ENCODE measurements around the gene WNT10A. TPM values are rescaled to one million over a fixed set of nuclear protein-coding genes. Genes with fewer than 3 reads are reported as not detected.

The WNT10A gene
- total RNA-seq, 1 donor from 2014 or later: not detected

GRCh38 chr2:218893349-218894150, 12.9 kb downstream of the WNT10A start:
- peak overlapping the region; percentile 59 for H3K4me3 ChIP-seq
- no peak for TF ChIP-seq CTCF (IDR thresholded peaks at IDR 0.05; ENCODE audit: borderline replicate concordance)
- H3K36me3 ChIP-seq: no peaks in the 10 kb centered on the region
- no peak for DNase-seq
- H3K4me1 ChIP-seq: peaks cover 32% of the 10 kb centered on the region
- H3K9me3 ChIP-seq (replicated peaks): no peaks in the 10 kb centered on the region
- H3K27me3 ChIP-seq (ENCODE audit: low read depth): peaks cover 91% of the 10 kb centered on the region
- intact Hi-C loops (cut with micrococcal nuclease): no loop called here
- no peak overlapping the region for H3K27ac ChIP-seq (replicated peaks)

DNA sequence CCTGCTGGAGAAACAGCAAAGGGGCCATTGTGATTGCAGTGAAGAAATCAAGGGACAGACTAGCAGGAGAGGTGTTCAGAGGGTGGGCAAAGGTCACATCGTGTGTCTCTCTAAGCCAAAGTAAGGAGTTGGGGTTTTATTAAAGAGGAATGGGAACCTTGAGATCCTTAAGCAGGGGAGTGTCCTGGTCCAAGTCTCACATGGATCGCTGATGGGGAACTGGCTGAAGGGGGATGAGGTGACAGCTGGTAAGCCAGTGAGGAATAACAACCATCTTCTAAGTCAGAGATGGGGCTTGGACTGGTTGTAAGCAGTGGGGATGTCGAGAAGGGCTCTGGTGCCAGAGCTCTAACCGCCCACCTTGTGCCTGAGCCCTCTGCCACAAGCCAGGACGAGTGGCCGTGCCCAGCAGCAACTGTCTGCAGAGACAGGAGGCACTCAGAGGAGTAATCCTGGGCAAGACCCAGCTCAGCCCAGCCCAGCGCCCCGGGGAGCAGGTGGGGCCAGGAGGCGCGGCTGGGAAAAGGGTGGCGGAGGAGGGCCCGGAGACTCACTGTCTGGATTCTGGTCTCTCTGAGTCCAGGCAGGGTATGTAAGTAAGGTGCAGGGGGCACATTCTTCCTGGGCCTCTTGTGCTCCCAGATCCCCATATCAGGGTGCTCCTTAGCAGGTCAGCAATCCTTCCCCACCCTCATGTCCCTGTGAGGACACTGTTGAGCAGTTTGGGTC, 13.7 kb downstream of the WNT10A start:
- Histone ChIP-seq H3K36me3 (no peaks in the 10 kb centered on the region), H3K4me1 (peaks cover 35% of the 10 kb centered on the region), H3K27me3 (ENCODE audit: low read depth) (peaks cover 95% of the 10 kb centered on the region), H3K4me3 (no peak overlapping the region), H3K27ac (replicated peaks) (no peak overlapping the region), H3K9me3 (replicated peaks) (no peaks in the 10 kb centered on the region)
- intact Hi-C loops (cut with micrococcal nuclease): no loop called here
- TF ChIP-seq CTCF (IDR thresholded peaks at IDR 0.05; ENCODE audit: borderline replicate concordance): no peak
- no peak for DNase-seq

- no peaks in the 10 kb centered on the region for H3K36me3 ChIP-seq
- no peak for TF ChIP-seq CTCF (IDR thresholded peaks at IDR 0.05; ENCODE audit: borderline replicate concordance)
- intact Hi-C loops (cut with micrococcal nuclease): no loop called here
- no peak overlapping the region for H3K4me3 ChIP-seq
- H3K4me1 ChIP-seq: peaks cover 35% of the 10 kb centered on the region
- peaks cover 97% of the 10 kb centered on the region for H3K27me3 ChIP-seq (ENCODE audit: low read depth)
- no peak for DNase-seq
- H3K9me3 ChIP-seq (replicated peaks): no peaks in the 10 kb centered on the region
- no peak overlapping the region for H3K27ac ChIP-seq (replicated peaks)
Measured at GRCh38 chr2:218894880-218895157, 14.2 kb downstream of the WNT10A start.

DNA sequence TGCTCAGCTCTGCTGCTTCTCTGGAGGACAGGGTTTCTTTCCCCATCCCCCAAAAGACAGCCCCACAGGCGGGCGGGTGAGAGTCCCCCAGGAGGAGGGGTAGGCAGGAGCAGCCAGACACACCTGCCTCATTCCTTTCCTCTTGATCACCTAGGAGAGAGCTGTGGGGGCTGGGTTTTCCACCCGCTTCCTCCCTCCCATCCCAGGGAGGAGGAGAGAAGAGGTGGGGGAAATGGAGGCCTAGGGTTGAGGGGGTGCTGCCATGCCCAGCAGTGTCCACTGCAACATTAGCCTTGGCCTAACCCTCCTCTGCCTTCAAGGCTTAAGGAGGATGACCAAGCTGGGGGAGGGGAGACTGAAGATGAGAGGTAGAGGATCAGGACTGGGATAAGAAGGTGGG, 14.7 kb downstream of the WNT10A start:
- peaks cover 97% of the 10 kb centered on the region for H3K27me3 ChIP-seq (ENCODE audit: low read depth)
- H3K4me1 ChIP-seq: peaks cover 35% of the 10 kb centered on the region
- H3K27ac ChIP-seq (replicated peaks): no peak overlapping the region
- H3K4me3 ChIP-seq: no peak overlapping the region
- TF ChIP-seq CTCF (IDR thresholded peaks at IDR 0.05; ENCODE audit: borderline replicate concordance): no peak
- DNase-seq: no peak
- no peaks in the 10 kb centered on the region for H3K9me3 ChIP-seq (replicated peaks)
- no peaks in the 10 kb centered on the region for H3K36me3 ChIP-seq
- intact Hi-C loops (cut with micrococcal nuclease): no loop called here

DNA sequence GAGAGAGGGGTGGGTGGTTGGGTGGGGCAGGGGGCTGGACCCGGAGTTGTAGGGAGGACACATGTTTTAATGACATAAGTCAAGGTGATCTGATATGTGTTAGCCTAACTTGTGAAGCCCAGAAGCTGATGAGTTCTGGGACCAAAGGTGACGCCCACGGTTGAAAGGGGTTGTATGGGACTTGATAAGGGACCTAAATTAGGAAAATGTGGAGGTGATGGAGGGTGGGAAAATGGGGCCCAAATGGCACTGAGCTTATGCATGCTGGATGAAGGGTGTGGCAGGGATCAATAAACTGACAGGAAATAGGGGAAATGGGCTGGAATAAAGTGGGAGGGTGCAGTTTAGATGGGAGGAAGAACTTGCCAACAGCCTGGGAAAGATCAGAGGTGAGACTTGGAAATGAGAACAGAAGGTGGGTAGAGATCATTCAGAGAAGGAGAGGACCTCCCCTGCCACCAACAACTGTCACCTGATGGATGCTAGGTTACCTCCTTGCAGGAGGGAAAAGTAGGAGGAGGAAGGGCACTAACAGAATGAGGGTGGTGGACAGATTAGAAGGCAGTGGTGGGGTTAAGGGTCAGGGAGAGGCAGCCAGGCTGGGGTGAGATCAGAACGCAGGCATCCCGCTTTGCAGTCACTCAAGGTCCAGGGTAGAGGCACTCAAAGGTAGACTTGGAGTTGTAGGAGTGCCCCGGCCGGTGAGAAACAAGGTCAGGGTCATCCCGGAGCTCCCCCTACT, 15.3 kb downstream of the WNT10A start:
- intact Hi-C loops (cut with micrococcal nuclease): no loop called here
- Histone ChIP-seq H3K4me3 (no peak overlapping the region), H3K27me3 (ENCODE audit: low read depth) (peaks cover 97% of the 10 kb centered on the region), H3K4me1 (peaks cover 35% of the 10 kb centered on the region), H3K36me3 (no peaks in the 10 kb centered on the region), H3K27ac (replicated peaks) (no peak overlapping the region), H3K9me3 (replicated peaks) (no peaks in the 10 kb centered on the region)
- DNase-seq: no peak
- TF ChIP-seq CTCF (IDR thresholded peaks at IDR 0.05; ENCODE audit: borderline replicate concordance): no peak
